Cardiac fibroblast (primary cell): ENCODE measurements around the gene MT1F.

Experiments
- DNase-seq, 2 donors: peaks; one replicate each; pipeline versions ENCODE4 v3.0.0 to v3.0.0-alpha.2; 2010; ENCODE audit warnings: low read depth in 2 of 2
- H3K4me3 ChIP-seq, 2 donors: replicated peaks in 1 of 2; 1 replicate in 1 of 2; 2 replicates in 1 of 2; pipeline ENCODE4 v1.5.1; 2011; ENCODE audit warnings: low read depth in 2 of 2, low read length in 2 of 2, mild to moderate bottlenecking in 2 of 2, moderate library complexity in 1 of 2
- TF ChIP-seq, protein P1 (sequence below): IDR thresholded peaks from one replicate; pipeline ENCODE4 v1.5.1; 2011; ENCODE audit warnings: low read depth, mild to moderate bottlenecking, low read length, inconsistent platforms

MT1F gene

DNA sequence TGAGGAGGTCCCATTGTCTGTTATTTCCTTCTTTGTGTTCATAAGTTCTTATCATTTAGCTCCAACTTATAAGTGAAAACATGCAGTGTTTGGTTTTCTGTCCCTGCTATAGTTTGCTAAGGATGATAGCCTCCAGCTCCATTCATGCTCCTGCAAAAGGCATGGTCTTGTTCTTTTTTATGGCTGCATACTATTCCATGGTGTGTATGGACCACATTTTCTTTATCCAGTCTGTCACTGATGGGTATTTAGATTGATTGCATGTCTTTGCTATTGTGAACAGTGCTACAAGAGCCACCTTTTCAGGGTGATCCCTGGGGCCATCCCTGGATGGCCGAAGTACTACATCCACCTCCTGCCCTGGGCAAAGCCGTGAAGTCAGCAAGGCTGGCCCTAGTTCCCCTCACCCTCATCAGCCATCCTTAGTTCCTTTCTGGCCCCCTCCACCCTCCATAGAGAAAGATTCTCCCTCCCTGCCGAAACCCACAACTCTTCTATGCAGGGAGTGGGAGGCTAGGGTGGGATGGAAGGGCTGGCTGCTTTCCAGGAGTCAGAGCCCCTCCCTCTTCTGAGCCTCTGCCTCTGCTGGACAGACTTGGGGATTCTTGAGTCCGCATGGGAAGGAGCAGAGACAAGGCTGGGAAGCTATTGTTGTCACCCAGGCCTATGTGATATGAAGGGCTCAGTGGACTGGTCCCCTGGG is 32.8 kb downstream of the MT1F start:
- DNase-seq = no peak
- TF ChIP-seq, protein P1, sequence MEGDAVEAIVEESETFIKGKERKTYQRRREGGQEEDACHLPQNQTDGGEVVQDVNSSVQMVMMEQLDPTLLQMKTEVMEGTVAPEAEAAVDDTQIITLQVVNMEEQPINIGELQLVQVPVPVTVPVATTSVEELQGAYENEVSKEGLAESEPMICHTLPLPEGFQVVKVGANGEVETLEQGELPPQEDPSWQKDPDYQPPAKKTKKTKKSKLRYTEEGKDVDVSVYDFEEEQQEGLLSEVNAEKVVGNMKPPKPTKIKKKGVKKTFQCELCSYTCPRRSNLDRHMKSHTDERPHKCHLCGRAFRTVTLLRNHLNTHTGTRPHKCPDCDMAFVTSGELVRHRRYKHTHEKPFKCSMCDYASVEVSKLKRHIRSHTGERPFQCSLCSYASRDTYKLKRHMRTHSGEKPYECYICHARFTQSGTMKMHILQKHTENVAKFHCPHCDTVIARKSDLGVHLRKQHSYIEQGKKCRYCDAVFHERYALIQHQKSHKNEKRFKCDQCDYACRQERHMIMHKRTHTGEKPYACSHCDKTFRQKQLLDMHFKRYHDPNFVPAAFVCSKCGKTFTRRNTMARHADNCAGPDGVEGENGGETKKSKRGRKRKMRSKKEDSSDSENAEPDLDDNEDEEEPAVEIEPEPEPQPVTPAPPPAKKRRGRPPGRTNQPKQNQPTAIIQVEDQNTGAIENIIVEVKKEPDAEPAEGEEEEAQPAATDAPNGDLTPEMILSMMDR = no peak
- H3K4me3 ChIP-seq = no peak overlapping the region

DNA sequence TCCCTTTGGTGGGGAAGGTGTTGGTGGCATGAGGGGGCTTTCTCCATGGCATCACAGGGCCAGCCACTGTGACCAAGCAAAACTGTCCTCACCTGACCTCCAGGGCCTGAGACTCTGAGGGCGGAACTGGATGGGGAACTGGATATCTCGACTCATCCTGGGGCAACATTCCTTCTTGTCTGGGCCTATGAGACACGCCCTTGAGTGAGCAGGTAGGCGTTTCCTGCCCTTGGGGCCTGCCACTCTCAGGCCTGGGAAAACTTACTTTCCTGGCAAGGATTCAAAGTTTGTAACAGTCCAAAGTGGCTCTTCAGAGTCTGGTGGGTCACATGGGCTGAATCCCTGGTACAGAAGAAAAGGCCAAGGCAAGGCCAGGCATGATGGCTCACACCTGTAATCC is 34.1 kb downstream of the MT1F start:
- no peak overlapping the region for H3K4me3 ChIP-seq
- TF ChIP-seq, protein P1 = no peak
- DNase-seq = peak; percentile 39 to 53

DNA sequence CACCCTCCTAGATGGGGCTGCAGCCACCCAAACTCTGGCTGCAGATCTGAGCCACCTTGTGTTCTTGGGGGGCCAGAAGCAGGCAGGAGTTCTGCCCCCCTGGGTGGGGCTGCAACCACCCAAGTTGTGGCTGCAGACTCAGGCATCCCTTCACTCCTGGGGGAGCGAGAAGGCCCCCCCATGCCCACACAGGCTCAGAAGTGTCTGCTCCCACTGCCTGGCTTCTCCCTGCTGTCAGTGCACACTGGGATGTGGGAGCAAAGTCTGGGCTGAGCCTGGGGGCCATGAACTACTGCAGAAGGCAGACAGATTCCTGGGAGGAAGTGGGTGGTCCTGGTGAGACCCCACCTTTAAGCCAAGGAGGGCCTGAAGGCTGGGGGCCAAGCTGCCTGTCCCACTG is 37.5 kb downstream of the MT1F start:
- H3K4me3 ChIP-seq = no peak overlapping the region
- TF ChIP-seq, protein P1 = no peak
- DNase-seq = no peak

DNA sequence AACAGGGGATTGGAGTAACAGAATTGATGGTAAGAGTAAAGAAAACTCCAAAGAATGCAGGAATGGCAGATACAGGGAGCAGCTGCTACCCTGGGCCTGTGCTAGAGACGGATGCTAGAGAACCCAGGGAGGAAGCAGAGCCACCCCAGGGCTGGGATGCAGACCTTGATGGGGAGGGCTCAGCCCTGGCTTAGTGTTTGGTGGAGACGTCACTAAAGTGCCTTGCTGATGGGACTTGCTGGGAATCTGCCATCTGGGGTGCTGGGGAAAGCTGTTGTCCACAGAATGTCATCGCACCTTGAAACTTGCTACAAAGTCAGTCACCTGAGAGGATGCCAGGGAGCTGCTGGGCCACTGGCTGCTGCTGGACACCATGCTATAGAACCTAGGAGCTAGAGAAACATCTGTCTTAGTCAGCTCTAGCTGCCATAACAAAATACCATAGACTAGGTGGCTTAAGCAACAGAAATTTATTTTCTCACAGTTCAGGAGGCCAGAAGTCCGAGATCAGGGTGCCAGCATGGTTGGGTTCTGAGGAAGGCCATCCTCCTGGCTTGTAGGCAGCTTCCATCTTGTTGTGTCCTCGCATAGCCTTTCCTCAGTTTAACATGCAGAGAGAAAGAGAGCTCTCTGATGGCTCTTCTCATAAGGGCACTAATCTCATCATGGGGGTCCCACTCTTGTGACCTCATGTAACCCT is 39.8 kb downstream of the MT1F start:
- TF ChIP-seq, protein P1 = no peak
- no peak for DNase-seq
- H3K4me3 ChIP-seq = no peak overlapping the region

DNA sequence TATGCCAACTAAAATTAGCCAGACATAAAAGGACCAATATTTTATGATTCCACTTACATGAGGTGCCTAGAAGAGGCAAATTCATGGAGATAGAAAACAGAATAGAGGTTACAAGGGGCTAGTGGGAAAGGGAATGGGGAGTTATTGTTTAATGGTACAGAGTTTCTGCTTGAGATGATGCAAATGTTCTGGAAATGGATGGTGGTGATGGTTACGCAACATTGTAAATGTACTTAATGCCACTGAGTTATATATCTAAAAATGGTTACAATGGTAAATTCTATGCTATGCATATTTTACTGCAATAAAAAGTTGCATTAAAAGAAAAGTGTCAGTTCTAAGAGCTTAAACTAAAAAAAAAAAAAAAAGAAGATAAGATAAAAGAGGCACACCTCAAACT is 42.4 kb downstream of the MT1F start:
- H3K4me3 ChIP-seq = no peak overlapping the region
- peak; percentile 30 to 38 for DNase-seq
- TF ChIP-seq, protein P1 = no peak

DNA sequence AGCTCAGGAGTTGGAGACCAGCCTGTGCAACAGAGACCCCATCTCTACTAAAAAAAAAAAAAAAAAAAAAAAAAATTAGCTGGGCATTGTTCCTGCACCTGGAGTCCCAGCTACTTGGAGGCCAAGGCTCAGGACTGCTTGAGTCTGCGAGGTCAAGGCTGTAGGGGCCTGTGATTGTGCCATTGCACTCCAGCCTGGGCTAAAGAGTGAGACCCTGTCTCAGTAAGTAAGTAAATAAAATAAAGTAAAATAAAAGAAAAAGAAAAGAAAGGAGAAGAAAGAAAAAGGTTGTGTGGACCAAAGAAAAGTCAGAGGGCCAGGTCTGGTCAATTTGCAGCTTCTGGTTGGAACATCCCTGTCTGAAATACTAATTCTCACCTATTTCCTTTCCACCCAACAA is 42.9 kb downstream of the MT1F start:
- DNase-seq = no peak
- TF ChIP-seq, protein P1 = no peak
- no peak overlapping the region for H3K4me3 ChIP-seq

DNA sequence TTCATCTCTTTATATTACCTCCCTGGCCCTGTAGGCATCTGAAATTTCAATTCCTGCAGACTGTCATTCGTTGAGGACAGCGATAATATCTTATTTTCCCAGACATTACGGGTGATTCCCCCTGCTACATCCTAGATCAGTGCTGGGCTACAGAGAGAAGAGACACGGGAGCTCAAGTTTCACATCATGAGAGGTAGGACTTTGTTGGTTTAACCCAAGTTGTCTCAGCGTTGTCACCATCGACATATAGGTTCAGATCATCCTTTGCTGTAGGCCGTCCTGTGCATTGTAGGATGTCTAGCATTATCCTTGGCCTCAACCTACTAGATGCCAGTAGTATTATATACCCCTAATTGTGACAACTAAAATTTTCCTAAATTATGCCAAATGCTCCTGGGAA is 43.8 kb downstream of the MT1F start:
- H3K4me3 ChIP-seq = no peak overlapping the region
- no peak for DNase-seq
- TF ChIP-seq, protein P1 = no peak
